Lower leg skin (tissue), 3 donors: Measurements from ENCODE around the gene PRPF19.
"Not testable (repeated sequence)": the region's sequence is repeated elsewhere in the genome, so short reads cannot be mapped to it uniquely, and the experiment has no call there.

Source experiments
- POLR2A ChIP-seq, 2 donors: fragments of 450-650 bp; IDR thresholded peaks; one replicate each; pipeline ENCODE4 v1.6.1; 2016 to 2017; ENCODE audit warnings: antibody characterized with exemption in 2 of 2, mild to moderate bottlenecking in 1 of 2, moderate library complexity in 1 of 2
- TF ChIP-seq, protein P1 (sequence below), 3 donors: fragments of 450-650 bp; IDR thresholded peaks; one replicate each; pipeline ENCODE4 v1.5.1; 2016; ENCODE audit warnings: antibody characterized with exemption in 3 of 3, mild to moderate bottlenecking in 3 of 3, moderate library complexity in 2 of 3

- not testable (repeated sequence) for TF ChIP-seq POLR2A (IDR thresholded peaks at IDR 0.05)
- TF ChIP-seq, protein P1, sequence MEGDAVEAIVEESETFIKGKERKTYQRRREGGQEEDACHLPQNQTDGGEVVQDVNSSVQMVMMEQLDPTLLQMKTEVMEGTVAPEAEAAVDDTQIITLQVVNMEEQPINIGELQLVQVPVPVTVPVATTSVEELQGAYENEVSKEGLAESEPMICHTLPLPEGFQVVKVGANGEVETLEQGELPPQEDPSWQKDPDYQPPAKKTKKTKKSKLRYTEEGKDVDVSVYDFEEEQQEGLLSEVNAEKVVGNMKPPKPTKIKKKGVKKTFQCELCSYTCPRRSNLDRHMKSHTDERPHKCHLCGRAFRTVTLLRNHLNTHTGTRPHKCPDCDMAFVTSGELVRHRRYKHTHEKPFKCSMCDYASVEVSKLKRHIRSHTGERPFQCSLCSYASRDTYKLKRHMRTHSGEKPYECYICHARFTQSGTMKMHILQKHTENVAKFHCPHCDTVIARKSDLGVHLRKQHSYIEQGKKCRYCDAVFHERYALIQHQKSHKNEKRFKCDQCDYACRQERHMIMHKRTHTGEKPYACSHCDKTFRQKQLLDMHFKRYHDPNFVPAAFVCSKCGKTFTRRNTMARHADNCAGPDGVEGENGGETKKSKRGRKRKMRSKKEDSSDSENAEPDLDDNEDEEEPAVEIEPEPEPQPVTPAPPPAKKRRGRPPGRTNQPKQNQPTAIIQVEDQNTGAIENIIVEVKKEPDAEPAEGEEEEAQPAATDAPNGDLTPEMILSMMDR (IDR thresholded peaks at IDR 0.05), result not testable (repeated sequence)
These were observed 3.4 kb upstream of the PRPF19 start for GRCh38 chr11:60909680-60910280.
